GM12892 (cell line): Measurements from ENCODE around the gene ADH5.

Experiments
- POLR2A ChIP-seq: IDR thresholded peaks from 2 replicates; pipeline ENCODE4 v1.6.1; 2011; ENCODE audit warnings: low read depth, low read length, control low read depth
- POLR2AphosphoS5 ChIP-seq: IDR thresholded peaks from 2 replicates; pipeline ENCODE4 v1.6.1; 2011; ENCODE audit warnings: low read depth, low read length, control low read depth

DNA sequence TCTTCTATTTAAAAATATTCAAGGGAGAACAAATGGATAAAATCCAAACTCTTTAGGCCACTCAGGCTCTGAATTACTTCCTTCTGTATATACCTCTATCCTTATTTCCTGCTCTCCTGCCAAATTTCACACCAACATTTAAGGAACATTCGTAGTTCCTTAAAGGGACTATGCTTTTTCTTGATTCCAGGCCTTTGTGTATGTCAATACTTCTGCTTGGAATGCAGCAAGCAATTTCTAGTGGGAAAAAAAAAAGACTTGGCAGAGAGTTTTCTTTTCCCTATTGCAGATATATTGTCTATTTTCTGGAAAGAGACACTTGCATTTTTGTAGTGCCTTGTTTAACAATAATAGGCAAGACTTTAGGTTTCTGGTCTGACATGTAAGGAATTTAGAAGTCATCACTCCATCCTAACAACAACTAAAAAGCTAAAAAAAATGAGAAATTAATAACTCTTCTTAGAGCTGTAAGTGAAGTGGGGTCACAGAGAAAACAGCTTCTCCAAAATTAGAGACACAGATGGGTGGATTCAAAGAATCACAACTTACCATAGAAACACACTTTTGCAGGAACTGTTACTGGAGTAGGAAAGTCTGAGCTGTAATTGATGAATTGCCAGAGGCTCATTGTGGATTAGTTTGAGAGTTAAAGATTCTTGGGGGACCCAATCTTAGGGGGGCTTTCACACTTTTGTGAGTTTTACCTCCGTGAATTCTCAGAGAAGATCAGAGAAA is 2.1 kb upstream of the ADH5 start:
- no peak for TF ChIP-seq POLR2AphosphoS5
- TF ChIP-seq POLR2A, result no peak
